ENCODE data around the gene CACNG4. TPM values are rescaled to one million over a fixed set of nuclear protein-coding genes. Genes with fewer than 3 reads are reported as not detected.
"Not testable (repeated sequence)": the region's sequence is repeated elsewhere in the genome, so short reads cannot be mapped to it uniquely, and the experiment has no call there.

CACNG4 gene
- total RNA-seq, 1 donor from 2014 or later = 5.1 TPM

DNA sequence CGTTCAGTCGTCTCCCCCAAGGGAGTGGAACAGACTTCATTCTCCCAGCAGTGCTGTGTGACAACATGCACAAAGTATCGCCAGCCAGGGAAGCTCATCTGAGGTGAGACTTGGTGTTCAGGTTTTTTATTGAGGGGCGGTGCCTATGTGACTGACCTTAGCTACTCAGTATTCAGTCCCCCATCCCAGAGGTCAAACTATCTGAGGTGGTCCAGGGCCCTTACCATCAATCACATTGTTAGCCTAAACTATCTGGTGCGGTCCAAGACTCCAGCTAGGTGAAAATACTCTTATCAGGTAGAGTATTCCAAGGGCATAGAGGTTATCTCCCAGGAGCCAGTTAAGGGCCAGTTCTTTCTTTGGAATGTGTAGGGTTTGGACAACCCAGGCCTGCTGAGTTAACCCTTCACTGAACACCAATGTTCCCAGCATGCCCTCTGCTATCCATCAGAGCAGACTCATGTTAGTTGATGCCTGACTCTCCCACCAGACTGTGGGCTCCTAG is 74.4 kb downstream of the CACNG4 start:
- Histone ChIP-seq H3K36me3 (no peaks in the 10 kb centered on the region), H3K27ac (no peak overlapping the region), H3K27me3 (ENCODE audit: low read depth) (peaks cover 6% of the 10 kb centered on the region), H3K4me3 (no peak overlapping the region), H3K9me3 (no peaks in the 10 kb centered on the region), H3K4me1 (no peaks in the 10 kb centered on the region)
- no peak for TF ChIP-seq CTCF (IDR thresholded peaks at IDR 0.05)
- intact Hi-C loops (cut with DNase I) = no loop called here
- ATAC-seq = no peak
- peak; percentile 2 for DNase-seq

DNA sequence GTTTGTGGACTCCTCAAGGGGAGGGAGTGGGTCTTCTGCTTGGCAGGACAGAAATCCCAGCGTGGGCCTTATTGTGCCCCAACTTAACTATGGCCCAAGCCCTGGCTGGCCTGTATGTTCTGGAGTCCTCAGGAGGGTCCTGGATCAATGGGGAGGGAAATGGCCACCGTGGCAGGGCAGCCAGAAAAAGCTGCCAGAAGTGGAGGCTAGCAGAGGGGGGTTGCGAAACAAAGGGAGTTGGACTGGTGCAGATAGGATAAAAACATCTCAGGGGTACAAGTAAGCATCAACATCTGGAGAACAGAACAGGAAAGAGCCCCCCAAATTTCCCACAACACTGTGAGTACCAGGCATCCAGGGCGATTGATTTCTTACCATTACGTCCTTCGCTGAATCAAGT is 76.1 kb downstream of the CACNG4 start:
- DNase-seq (peak; percentile 2), ATAC-seq (no peak)
- Histone ChIP-seq H3K4me1 (no peaks in the 10 kb centered on the region), H3K36me3 (no peaks in the 10 kb centered on the region), H3K4me3 (no peak overlapping the region), H3K27me3 (ENCODE audit: low read depth) (peaks cover 6% of the 10 kb centered on the region), H3K9me3 (no peaks in the 10 kb centered on the region), H3K27ac (no peak overlapping the region)
- intact Hi-C loops (cut with DNase I) = no loop called here
- no peak for TF ChIP-seq CTCF (IDR thresholded peaks at IDR 0.05)

- ATAC-seq; intact Hi-C loops (cut with DNase I); H3K27ac ChIP-seq; H3K27me3 ChIP-seq (ENCODE audit: low read depth); H3K36me3 ChIP-seq; H3K9me3 ChIP-seq; DNase-seq; H3K4me1 ChIP-seq; H3K4me3 ChIP-seq: not testable (repeated sequence)
These were observed 76.6 kb downstream of the CACNG4 start for GRCh38 chr17:67041119-67041518.

DNA sequence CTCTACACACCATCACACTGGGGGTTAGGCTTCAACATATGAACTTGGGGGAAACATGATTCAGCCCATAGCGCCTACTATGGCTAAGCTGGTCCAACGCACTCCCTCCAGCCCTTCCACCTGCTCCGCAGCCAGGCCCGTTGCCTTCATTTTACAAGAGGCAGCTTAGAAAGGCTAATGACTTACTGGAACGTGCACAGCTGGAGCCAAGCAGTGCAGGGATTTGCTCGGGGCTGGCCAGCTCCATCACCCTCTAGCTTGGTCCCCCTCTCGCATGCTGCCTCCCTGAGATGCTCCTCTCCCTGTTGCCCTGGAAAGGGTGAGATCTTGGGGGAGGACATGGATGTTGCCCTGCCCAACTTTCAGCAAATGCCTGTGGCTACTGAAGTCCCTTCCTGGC is 77.0 kb downstream of the CACNG4 start:
- peak; percentile 10 for DNase-seq
- TF ChIP-seq CTCF (IDR thresholded peaks at IDR 0.05) = no peak

DNA sequence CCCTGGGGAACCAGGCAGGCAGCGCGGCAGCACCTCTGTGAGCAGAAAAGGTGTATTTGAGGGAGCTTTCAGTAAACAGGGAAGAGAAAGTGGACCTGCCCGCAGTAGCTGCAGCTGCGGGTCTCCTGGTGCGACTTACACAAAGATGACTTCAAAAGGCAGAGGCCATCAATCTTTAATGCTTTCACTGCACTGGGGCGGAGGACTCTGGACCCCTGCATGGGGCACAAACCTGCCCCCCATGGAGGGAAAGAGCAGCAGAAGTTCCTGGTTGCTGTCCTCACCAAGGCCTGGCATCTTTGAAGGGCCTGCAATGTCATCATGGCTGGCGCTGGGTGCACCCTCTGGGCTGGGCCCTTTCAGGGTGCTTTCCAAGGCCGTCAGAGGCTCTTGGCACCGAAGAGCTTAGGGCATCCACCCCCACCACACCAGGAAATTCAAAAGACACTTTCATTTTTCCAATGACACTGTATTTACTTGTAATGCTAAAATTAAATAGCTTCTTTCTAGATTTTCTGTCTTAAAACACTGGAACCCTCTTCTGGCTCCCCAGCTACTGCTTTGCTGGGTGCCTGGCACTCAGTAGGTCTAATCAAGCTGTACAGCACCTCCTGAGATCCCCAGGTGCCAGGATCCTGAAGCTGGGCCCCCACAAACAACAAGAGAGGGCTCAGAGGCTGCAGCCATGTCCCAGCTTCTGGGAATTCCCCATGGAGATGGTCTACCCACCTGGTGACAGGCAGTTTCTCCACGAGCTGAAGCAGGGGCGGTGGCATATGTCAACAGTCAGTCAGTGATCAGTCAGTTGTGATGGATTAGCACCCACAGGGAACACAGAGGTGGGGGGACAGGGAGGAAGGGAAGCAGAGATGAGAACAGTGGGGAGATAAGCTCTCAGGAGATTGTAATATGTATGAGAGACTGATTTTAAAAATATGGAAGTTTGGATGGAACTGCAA is 77.7 kb downstream of the CACNG4 start:
- Histone ChIP-seq H3K27me3 (ENCODE audit: low read depth) (peaks cover 6% of the 10 kb centered on the region), H3K9me3 (no peaks in the 10 kb centered on the region), H3K36me3 (no peaks in the 10 kb centered on the region), H3K4me3 (no peak overlapping the region), H3K4me1 (no peaks in the 10 kb centered on the region), H3K27ac (no peak overlapping the region)
- ATAC-seq = peak in 1 of 2 donors; percentile 20
- intact Hi-C loops (cut with DNase I) = no loop called here
- no peak for TF ChIP-seq CTCF (IDR thresholded peaks at IDR 0.05)
- DNase-seq = no peak

More for the DNA sequence above, 77.0 kb downstream of the CACNG4 start:
- H3K9me3 ChIP-seq = no peaks in the 10 kb centered on the region
- H3K36me3 ChIP-seq = no peaks in the 10 kb centered on the region
- H3K4me1 ChIP-seq = no peaks in the 10 kb centered on the region
- H3K27ac ChIP-seq = no peak overlapping the region
- H3K4me3 ChIP-seq = no peak overlapping the region
- intact Hi-C loops (cut with DNase I) = no loop called here
- peaks cover 6% of the 10 kb centered on the region for H3K27me3 ChIP-seq (ENCODE audit: low read depth)
- no peak for ATAC-seq

DNA sequence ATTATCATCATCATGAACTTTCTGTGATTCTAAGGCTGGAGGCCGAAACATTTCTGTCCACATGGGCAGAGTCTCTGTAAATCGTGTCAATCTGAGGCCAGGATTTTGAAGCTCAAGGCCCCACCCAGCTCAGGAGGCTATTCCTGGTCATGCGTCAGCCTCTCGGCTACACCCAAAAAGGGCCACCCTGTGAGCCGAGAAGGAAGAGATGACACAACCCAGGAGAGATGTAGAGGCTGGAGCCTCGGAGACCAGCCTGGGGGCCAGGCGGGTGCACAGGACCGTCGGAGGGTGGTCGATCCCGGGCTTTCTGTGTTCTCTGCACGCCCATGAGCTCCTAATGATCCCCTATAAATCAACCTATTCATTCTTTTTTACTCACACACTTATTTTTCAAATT is 78.8 kb downstream of the CACNG4 start:
- DNase-seq (no peak), ATAC-seq (no peak)
- peaks cover 10% of the 10 kb centered on the region for H3K9me3 ChIP-seq
- no peak for TF ChIP-seq CTCF (IDR thresholded peaks at IDR 0.05)
- no peaks in the 10 kb centered on the region for H3K4me1 ChIP-seq
- no peak overlapping the region for H3K4me3 ChIP-seq
- no peaks in the 10 kb centered on the region for H3K36me3 ChIP-seq
- H3K27ac ChIP-seq = no peak overlapping the region
- intact Hi-C loops (cut with DNase I) = no loop called here
- H3K27me3 ChIP-seq (ENCODE audit: low read depth) = peaks cover 6% of the 10 kb centered on the region
